ENCODE measurements around the gene C14orf39.
A peak's percentile ranks its signal among the peaks of the same experiment; 100 is the strongest.

The C14orf39 gene

GRCh38 chr14:60485598-60486251 lies at the start of gene C14orf39:
Gene C14orf39, minus strand, starts transcription at chr14:60486063. Its CDS starts 985 bp downstream, at chr14:60485078.
- no peak for DNase-seq (ENCODE audit: low spot score)

- DNase-seq (ENCODE audit: low spot score), result no peak
Measured at GRCh38 chr14:60532442-60532841, 46.6 kb upstream of the C14orf39 start.

GRCh38 chr14:60515511-60516289 lies 29.8 kb upstream of the C14orf39 start:
- DNase-seq (ENCODE audit: low spot score), result no peak

GRCh38 chr14:60514741-60515491 lies 29.1 kb upstream of the C14orf39 start:
- no peak for DNase-seq (ENCODE audit: low spot score)

GRCh38 chr14:60514378-60514740 lies 28.5 kb upstream of the C14orf39 start:
- no peak for DNase-seq (ENCODE audit: low spot score)

- DNase-seq (ENCODE audit: low spot score), result no peak
Measured at GRCh38 chr14:60512973-60513571, 27.2 kb upstream of the C14orf39 start.

GRCh38 chr14:60512126-60512525 lies 26.3 kb upstream of the C14orf39 start:
- no peak for DNase-seq (ENCODE audit: low spot score)

GRCh38 chr14:60510951-60511599 lies 25.2 kb upstream of the C14orf39 start:
- no peak for DNase-seq (ENCODE audit: low spot score)

- DNase-seq (ENCODE audit: low spot score), result no peak
Measured at GRCh38 chr14:60510254-60510950, 24.5 kb upstream of the C14orf39 start.

GRCh38 chr14:60509438-60510253 lies 23.8 kb upstream of the C14orf39 start:
- no peak for DNase-seq (ENCODE audit: low spot score)

GRCh38 chr14:60508707-60509437 lies 23.0 kb upstream of the C14orf39 start, which contains the start of gene SIX6:
Gene SIX6, plus strand, starts transcription at chr14:60509146. Its CDS starts 253 bp downstream, at chr14:60509399.
- DNase-seq (ENCODE audit: low spot score), result peak; percentile 11

- no peak for DNase-seq (ENCODE audit: low spot score)
Measured at GRCh38 chr14:60508363-60508706, 22.5 kb upstream of the C14orf39 start.

GRCh38 chr14:60506985-60507829 lies 21.3 kb upstream of the C14orf39 start:
- DNase-seq (ENCODE audit: low spot score), result no peak

GRCh38 chr14:60506462-60506984 lies 20.7 kb upstream of the C14orf39 start:
- DNase-seq (ENCODE audit: low spot score), result no peak

- no peak for DNase-seq (ENCODE audit: low spot score)
Measured at GRCh38 chr14:60506010-60506409, 20.1 kb upstream of the C14orf39 start.

GRCh38 chr14:60505448-60505847 lies 19.6 kb upstream of the C14orf39 start:
- no peak for DNase-seq (ENCODE audit: low spot score)

GRCh38 chr14:60502541-60502940 lies 16.7 kb upstream of the C14orf39 start:
- no peak for DNase-seq (ENCODE audit: low spot score)

GRCh38 chr14:60495946-60496345 lies 10.1 kb upstream of the C14orf39 start:
- no peak for DNase-seq (ENCODE audit: low spot score)

- DNase-seq (ENCODE audit: low spot score), result no peak
Measured at GRCh38 chr14:60490270-60490669, 4.4 kb upstream of the C14orf39 start.

Data from AG08395 (cell line).